BE2C (cell line): Measurements from ENCODE around the gene LRP5.
"Not testable (repeated sequence)": the region's sequence is repeated elsewhere in the genome, so short reads cannot be mapped to it uniquely, and the experiment has no call there.

Experiments used
- DNase-seq: peaks from one replicate; pipeline ENCODE4 v3.0.0-alpha.2; 2020
- H3K27me3 ChIP-seq: fragments of 250-450 bp; sonication (Bioruptor Pico); 2 replicates; pipeline ENCODE4 v1.5.1; 2020; ENCODE audit warnings: mild to moderate bottlenecking
- H3K36me3 ChIP-seq: fragments of 250-450 bp; sonication (Bioruptor Pico); 2 replicates; pipeline ENCODE4 v1.5.1; 2020; ENCODE audit warnings: mild to moderate bottlenecking
- H3K4me1 ChIP-seq: fragments of 250-450 bp; sonication (Bioruptor Pico); 2 replicates; pipeline ENCODE4 v1.5.1; 2020
- H3K4me3 ChIP-seq: 2 replicates; pipeline ENCODE4 v1.5.1; 2011; ENCODE audit warnings: low read depth, low read length
- H3K9me3 ChIP-seq: fragments of 250-450 bp; sonication (Bioruptor Pico); 2 replicates; pipeline ENCODE4 v1.5.1; 2020
- TF ChIP-seq, protein P1 (sequence below): IDR thresholded peaks from 2 replicates; pipeline ENCODE4 v1.5.1; 2012; ENCODE audit warnings: mild to moderate bottlenecking, low read depth, low read length

Gene LRP5

GRCh38 chr11:68429661-68430060 lies 117.3 kb downstream of the LRP5 start:
- H3K9me3 ChIP-seq, result peaks cover 8% of the 10 kb centered on the region; the same call in 1 of the 2 replicates

GRCh38 chr11:68430384-68430783 lies 118.0 kb downstream of the LRP5 start:
- TF ChIP-seq, protein P1, sequence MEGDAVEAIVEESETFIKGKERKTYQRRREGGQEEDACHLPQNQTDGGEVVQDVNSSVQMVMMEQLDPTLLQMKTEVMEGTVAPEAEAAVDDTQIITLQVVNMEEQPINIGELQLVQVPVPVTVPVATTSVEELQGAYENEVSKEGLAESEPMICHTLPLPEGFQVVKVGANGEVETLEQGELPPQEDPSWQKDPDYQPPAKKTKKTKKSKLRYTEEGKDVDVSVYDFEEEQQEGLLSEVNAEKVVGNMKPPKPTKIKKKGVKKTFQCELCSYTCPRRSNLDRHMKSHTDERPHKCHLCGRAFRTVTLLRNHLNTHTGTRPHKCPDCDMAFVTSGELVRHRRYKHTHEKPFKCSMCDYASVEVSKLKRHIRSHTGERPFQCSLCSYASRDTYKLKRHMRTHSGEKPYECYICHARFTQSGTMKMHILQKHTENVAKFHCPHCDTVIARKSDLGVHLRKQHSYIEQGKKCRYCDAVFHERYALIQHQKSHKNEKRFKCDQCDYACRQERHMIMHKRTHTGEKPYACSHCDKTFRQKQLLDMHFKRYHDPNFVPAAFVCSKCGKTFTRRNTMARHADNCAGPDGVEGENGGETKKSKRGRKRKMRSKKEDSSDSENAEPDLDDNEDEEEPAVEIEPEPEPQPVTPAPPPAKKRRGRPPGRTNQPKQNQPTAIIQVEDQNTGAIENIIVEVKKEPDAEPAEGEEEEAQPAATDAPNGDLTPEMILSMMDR, result no peak
- no peak for DNase-seq
- peaks cover 80% of the 10 kb centered on the region for H3K36me3 ChIP-seq
- no peaks in the 10 kb centered on the region for H3K27me3 ChIP-seq
- H3K9me3 ChIP-seq, result peaks cover 8% of the 10 kb centered on the region; the same call in 1 of the 2 replicates
- H3K4me3 ChIP-seq, result no peak overlapping the region
- peaks cover under 1% of the 10 kb centered on the region; the same call in 1 of the 2 replicates for H3K4me1 ChIP-seq

More at GRCh38 chr11:68429661-68430060, 117.3 kb downstream of the LRP5 start:
- no peaks in the 10 kb centered on the region for H3K27me3 ChIP-seq
- H3K4me1 ChIP-seq, result no peaks in the 10 kb centered on the region
- H3K4me3 ChIP-seq, result no peak overlapping the region
- TF ChIP-seq, protein P1, result no peak
- peaks cover 82% of the 10 kb centered on the region for H3K36me3 ChIP-seq
- DNase-seq, result no peak

- Histone ChIP-seq H3K27me3 (no peaks in the 10 kb centered on the region), H3K4me1 (peaks cover 5% of the 10 kb centered on the region), H3K9me3 (peaks cover 8% of the 10 kb centered on the region; the same call in 1 of the 2 replicates), H3K36me3 (peaks cover 80% of the 10 kb centered on the region), H3K4me3 (no peak overlapping the region)
- no peak for DNase-seq
- TF ChIP-seq, protein P1, result no peak
Observed at GRCh38 chr11:68430801-68431200, 118.4 kb downstream of the LRP5 start.

DNA sequence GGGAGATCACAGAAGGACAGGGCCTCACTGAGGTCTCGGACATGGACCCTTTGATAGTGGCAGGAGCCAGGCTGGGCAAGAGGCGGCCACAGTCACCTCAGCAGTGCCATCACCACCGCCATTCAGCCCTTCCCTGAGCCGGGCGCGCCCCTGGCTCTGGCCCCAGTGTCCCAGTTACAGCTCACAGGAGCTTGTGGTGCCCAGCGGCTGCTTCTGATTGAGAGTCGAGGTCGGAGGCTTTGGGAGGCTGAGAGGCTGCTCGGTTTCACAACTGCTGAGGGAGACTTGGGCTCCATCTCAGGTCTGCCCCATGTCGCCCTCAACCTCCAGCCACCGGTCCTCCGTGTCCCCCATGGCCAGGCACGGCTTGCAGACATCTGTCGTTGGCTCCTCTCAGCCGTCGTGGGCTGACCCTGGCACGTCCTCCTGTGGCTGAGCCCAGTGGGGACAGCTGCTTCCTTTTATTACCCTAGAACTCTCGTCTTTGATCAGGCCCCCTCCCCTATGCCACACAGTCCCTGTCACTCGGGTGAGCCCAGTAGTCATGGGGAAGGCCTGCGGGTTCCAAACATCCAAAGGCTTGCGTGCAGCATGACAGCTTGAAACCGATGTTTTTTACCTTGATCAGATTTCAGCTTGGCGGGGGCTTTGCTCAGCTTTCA lies 119.7 kb downstream of the LRP5 start:
- H3K4me3 ChIP-seq, result no peak overlapping the region
- DNase-seq, result no peak
- peaks cover 8% of the 10 kb centered on the region; the same call in 1 of the 2 replicates for H3K9me3 ChIP-seq
- TF ChIP-seq, protein P1, result no peak
- no peaks in the 10 kb centered on the region for H3K27me3 ChIP-seq
- H3K36me3 ChIP-seq, result peaks cover 72% of the 10 kb centered on the region
- peaks cover 17% of the 10 kb centered on the region for H3K4me1 ChIP-seq

DNA sequence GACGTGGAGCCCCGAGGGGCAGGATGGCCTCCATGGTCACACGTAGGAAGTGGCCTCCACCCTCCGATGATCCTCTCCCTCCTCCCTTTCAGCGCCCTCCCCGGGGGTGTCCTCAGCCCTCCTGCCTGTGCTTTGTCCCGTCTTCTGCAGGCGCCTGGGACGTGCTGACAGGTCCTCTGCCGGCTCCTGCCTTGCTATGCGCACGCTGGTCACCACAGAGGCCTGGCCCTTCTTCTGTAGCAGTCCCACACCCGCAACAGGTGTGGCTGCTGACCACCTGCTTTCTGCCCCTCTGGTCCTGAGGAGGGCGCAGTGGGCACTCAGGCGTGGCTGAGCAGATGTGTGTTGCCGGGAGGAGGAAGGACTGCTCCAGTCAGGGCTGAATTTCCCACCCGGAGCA lies 120.5 kb downstream of the LRP5 start:
- no peaks in the 10 kb centered on the region for H3K27me3 ChIP-seq
- H3K4me1 ChIP-seq, result peaks cover 24% of the 10 kb centered on the region
- peaks cover 69% of the 10 kb centered on the region for H3K36me3 ChIP-seq
- TF ChIP-seq, protein P1, result no peak
- no peak for DNase-seq
- peaks cover 8% of the 10 kb centered on the region; the same call in 1 of the 2 replicates for H3K9me3 ChIP-seq
- no peak overlapping the region for H3K4me3 ChIP-seq

DNA sequence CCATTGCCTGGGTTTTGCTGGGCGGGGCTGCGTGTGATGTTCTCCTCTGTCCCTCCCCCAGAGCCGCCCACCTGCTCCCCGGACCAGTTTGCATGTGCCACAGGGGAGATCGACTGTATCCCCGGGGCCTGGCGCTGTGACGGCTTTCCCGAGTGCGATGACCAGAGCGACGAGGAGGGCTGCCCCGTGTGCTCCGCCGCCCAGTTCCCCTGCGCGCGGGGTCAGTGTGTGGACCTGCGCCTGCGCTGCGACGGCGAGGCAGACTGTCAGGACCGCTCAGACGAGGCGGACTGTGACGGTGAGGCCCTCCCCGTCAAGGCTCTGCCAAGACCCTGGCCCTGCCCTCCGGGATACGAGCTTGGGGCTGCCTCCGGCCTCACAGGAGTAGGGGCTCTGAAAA lies 121.2 kb downstream of the LRP5 start:
- DNase-seq, result no peak
- Histone ChIP-seq H3K4me3 (no peak overlapping the region), H3K27me3 (no peaks in the 10 kb centered on the region), H3K36me3 (peaks cover 67% of the 10 kb centered on the region), H3K9me3 (peaks cover 8% of the 10 kb centered on the region; the same call in 1 of the 2 replicates), H3K4me1 (peaks cover 29% of the 10 kb centered on the region)
- TF ChIP-seq, protein P1, result no peak

- H3K4me3 ChIP-seq, H3K27me3 ChIP-seq, DNase-seq, H3K9me3 ChIP-seq: not testable (repeated sequence)
- peaks cover 35% of the 10 kb centered on the region for H3K4me1 ChIP-seq
- peaks cover 70% of the 10 kb centered on the region for H3K36me3 ChIP-seq
Observed at GRCh38 chr11:68434159-68434558, 121.8 kb downstream of the LRP5 start.
